GM18870 (cell line): ENCODE data around the gene MRPL10.

Experiments
- ATAC-seq: cut with Tn5 transposase; IDR thresholded peaks from one replicate; pipeline ENCODE4 v1.9.1; 2021; ENCODE audit warnings: moderate library complexity; ENCODE audit not compliant: unreplicated experiment

MRPL10 gene

GRCh38 chr17:47816111-47816735 lies 15.1 kb downstream of the MRPL10 start:
- ATAC-seq = no peak

GRCh38 chr17:47815106-47815918 lies 16.0 kb downstream of the MRPL10 start:
- ATAC-seq = no peak

- ATAC-seq = no peak
These were observed 17.8 kb downstream of the MRPL10 start for GRCh38 chr17:47813512-47814031.

- ATAC-seq = no peak
These were observed 18.3 kb downstream of the MRPL10 start for GRCh38 chr17:47813077-47813476.

GRCh38 chr17:47812146-47812920 lies 19.0 kb downstream of the MRPL10 start:
- ATAC-seq = no peak

- no peak for ATAC-seq
These were observed 19.6 kb downstream of the MRPL10 start for GRCh38 chr17:47811709-47812108.

GRCh38 chr17:47810901-47811635 lies 20.3 kb downstream of the MRPL10 start:
- no peak for ATAC-seq

GRCh38 chr17:47810200-47810821 lies 21.0 kb downstream of the MRPL10 start:
- ATAC-seq = no peak

- ATAC-seq = no peak
These were observed 22.4 kb downstream of the MRPL10 start for GRCh38 chr17:47808830-47809480.

GRCh38 chr17:47808036-47808829 lies 23.1 kb downstream of the MRPL10 start:
- ATAC-seq = no peak

- ATAC-seq = no peak
These were observed 23.9 kb downstream of the MRPL10 start for GRCh38 chr17:47807421-47807820.

GRCh38 chr17:47806913-47807255 lies 24.5 kb downstream of the MRPL10 start:
- no peak for ATAC-seq

GRCh38 chr17:47806026-47806912 lies 25.1 kb downstream of the MRPL10 start:
- no peak for ATAC-seq

GRCh38 chr17:47804461-47804860 lies 26.9 kb downstream of the MRPL10 start:
- ATAC-seq = no peak

GRCh38 chr17:47803751-47804150 lies 27.6 kb downstream of the MRPL10 start:
- no peak for ATAC-seq

GRCh38 chr17:47803201-47803600 lies 28.1 kb downstream of the MRPL10 start:
- no peak for ATAC-seq

GRCh38 chr17:47802341-47803022 lies 28.9 kb downstream of the MRPL10 start:
- no peak for ATAC-seq

GRCh38 chr17:47801906-47802305 lies 29.4 kb downstream of the MRPL10 start:
- ATAC-seq = no peak
